SK-N-SH treated with all-trans-retinoic acid at 6 μM for 48 hours (cell line): ENCODE measurements around the gene C16orf54.

Experiments used
- ATAC-seq: fragments of 200-7000 bp; cut with Tn5 transposase; 3 replicates; pipeline ENCODE4 v1.9.1; 2020; ENCODE audit warnings: mild to moderate bottlenecking, moderate library complexity
- ARNTL ChIP-seq: fragments of 450-650 bp; formaldehyde crosslinking; IDR thresholded peaks from 2 replicates; pipeline ENCODE4 v1.5.0; 2020; ENCODE audit warnings: low read depth, mild to moderate bottlenecking, moderate library complexity, borderline replicate concordance
- BACH2 ChIP-seq: fragments of 250-450 bp; sonication (Bioruptor Pico); IDR thresholded peaks from 2 replicates; pipeline ENCODE4 v1.9.0; 2021; ENCODE audit warnings: mild to moderate bottlenecking, borderline replicate concordance
- CREB5 ChIP-seq: fragments of 250-450 bp; sonication (Bioruptor Pico); IDR thresholded peaks from 2 replicates; pipeline ENCODE4 v1.5.1; 2020; ENCODE audit warnings: low read depth, mild to moderate bottlenecking, moderate library complexity
- CSDC2 ChIP-seq: fragments of 250-450 bp; sonication (Bioruptor Pico); IDR thresholded peaks from 2 replicates; pipeline ENCODE4 v1.5.0; 2020; ENCODE audit warnings: mild to moderate bottlenecking, moderate library complexity
- CSRNP3 ChIP-seq: fragments of 250-450 bp; sonication (Bioruptor Pico); IDR thresholded peaks from 2 replicates; pipeline ENCODE4 v1.5.1; 2021; ENCODE audit warnings: mild to moderate bottlenecking, moderate library complexity
- ESRRG ChIP-seq: fragments of 250-450 bp; sonication (Bioruptor Pico); IDR thresholded peaks from 2 replicates; pipeline ENCODE4 v1.6.1; 2021; ENCODE audit warnings: mild to moderate bottlenecking
- GLIS3 ChIP-seq: fragments of 250-450 bp; sonication (Bioruptor Pico); IDR thresholded peaks from 2 replicates; pipeline ENCODE4 v1.5.0; 2020; ENCODE audit warnings: mild to moderate bottlenecking, moderate library complexity
- ISL1 ChIP-seq: fragments of 250-450 bp; sonication (Bioruptor Pico); IDR thresholded peaks from 2 replicates; pipeline ENCODE4 v2.1.2; 2022; ENCODE audit warnings: mild to moderate bottlenecking, moderate library complexity
- OSR1 ChIP-seq: fragments of 250-450 bp; sonication (Bioruptor Pico); IDR thresholded peaks from 2 replicates; pipeline ENCODE4 v1.8.0; 2022; ENCODE audit warnings: moderate library complexity, mild to moderate bottlenecking, inconsistent platforms
- PATZ1 ChIP-seq: fragments of 250-450 bp; sonication (Bioruptor Pico); IDR thresholded peaks from 2 replicates; pipeline ENCODE4 v1.8.0; 2020; ENCODE audit warnings: mild to moderate bottlenecking, moderate library complexity, borderline replicate concordance
- POU6F1 ChIP-seq: fragments of 250-450 bp; sonication (Bioruptor Pico); IDR thresholded peaks from 2 replicates; pipeline ENCODE4 v1.8.0; 2021; ENCODE audit warnings: low read depth, mild to moderate bottlenecking, moderate library complexity, borderline replicate concordance
- PPARA ChIP-seq: fragments of 250-450 bp; sonication (Bioruptor Pico); IDR thresholded peaks from 2 replicates; pipeline ENCODE4 v1.5.0; 2020; ENCODE audit warnings: mild to moderate bottlenecking, borderline replicate concordance
- RARB ChIP-seq: fragments of 250-450 bp; sonication (Bioruptor Pico); IDR thresholded peaks from 2 replicates; pipeline ENCODE4 v1.8.0; 2021; ENCODE audit warnings: mild to moderate bottlenecking, moderate library complexity
- SNAI2 ChIP-seq: fragments of 250-450 bp; sonication (Bioruptor Pico); IDR thresholded peaks from 2 replicates; pipeline ENCODE4 v1.5.0; 2020; ENCODE audit warnings: mild to moderate bottlenecking, moderate library complexity
- TCF4 ChIP-seq: fragments of 250-450 bp; sonication (Bioruptor Pico); IDR thresholded peaks from 2 replicates; pipeline ENCODE4 v1.8.0; 2021; ENCODE audit warnings: mild to moderate bottlenecking, moderate library complexity, borderline replicate concordance
- TOX ChIP-seq: fragments of 250-450 bp; sonication (Bioruptor Pico); IDR thresholded peaks from 2 replicates; pipeline ENCODE4 v1.8.0; 2021; ENCODE audit warnings: mild to moderate bottlenecking, moderate library complexity, borderline replicate concordance
- ZC3H10 ChIP-seq: fragments of 250-450 bp; sonication (Bioruptor Pico); IDR thresholded peaks from 2 replicates; pipeline ENCODE4 v1.5.1; 2021; ENCODE audit warnings: mild to moderate bottlenecking, moderate library complexity
- ZFP3 ChIP-seq: fragments of 250-450 bp; sonication (Bioruptor Pico); IDR thresholded peaks from 2 replicates; pipeline ENCODE4 v1.5.0; 2020; ENCODE audit warnings: mild to moderate bottlenecking, moderate library complexity
- ZFP30 ChIP-seq: fragments of 450-650 bp; formaldehyde crosslinking; IDR thresholded peaks from 2 replicates; pipeline ENCODE4 v1.5.0; 2022; ENCODE audit warnings: mild to moderate bottlenecking, moderate library complexity
- ZNF565 ChIP-seq: fragments of 450-650 bp; formaldehyde crosslinking; conservative IDR thresholded peaks from 2 replicates; pipeline ENCODE4 v1.5.0; 2020; ENCODE audit warnings: low read depth, mild to moderate bottlenecking, moderate library complexity
- ZNF70 ChIP-seq: fragments of 450-650 bp; formaldehyde crosslinking; IDR thresholded peaks from 2 replicates; pipeline ENCODE4 v1.5.0; 2020; ENCODE audit warnings: mild to moderate bottlenecking, moderate library complexity
- ZNF8 ChIP-seq: fragments of 450-650 bp; formaldehyde crosslinking; IDR thresholded peaks from 2 replicates; pipeline ENCODE4 v1.5.0; 2020; ENCODE audit warnings: mild to moderate bottlenecking, moderate library complexity

C16orf54 gene

GRCh38 chr16:29791845-29792807 lies 46.3 kb upstream of the C16orf54 start:
- ATAC-seq: no peak
- no peak for TF ChIP-seq SNAI2
- peak; percentile 97 for TF ChIP-seq ZFP3
- TF ChIP-seq GLIS3: no peak
- TF ChIP-seq ZNF70: no peak
- TF ChIP-seq ARNTL: no peak
- no peak for TF ChIP-seq RARB (CRISPR knock-in tag)
- TF ChIP-seq TCF4 (CRISPR knock-in tag): no peak
- TF ChIP-seq CSRNP3 (CRISPR knock-in tag): no peak

GRCh38 chr16:29790949-29791844 lies 45.4 kb upstream of the C16orf54 start:
- TF ChIP-seq OSR1 (CRISPR knock-in tag) (no peak), PATZ1 (CRISPR knock-in tag) (no peak), ZNF565 (CRISPR knock-in tag) (no peak), TCF4 (CRISPR knock-in tag) (no peak), POU6F1 (no peak), CSDC2 (no peak), SNAI2 (no peak), ESRRG (CRISPR knock-in tag) (no peak), PPARA (no peak), ISL1 (no peak), GLIS3 (no peak), ZNF8 (no peak), ZC3H10 (CRISPR knock-in tag) (no peak), TOX (CRISPR knock-in tag) (no peak), RARB (CRISPR knock-in tag) (no peak), ARNTL (no peak), ZFP30 (CRISPR knock-in tag) (no peak), CREB5 (CRISPR knock-in tag) (no peak), ZFP3 (no peak), BACH2 (CRISPR knock-in tag) (no peak)
- TF ChIP-seq, all 23 proteins: peak for 0
- peak; percentile 42 for ATAC-seq

- ATAC-seq: peak; percentile 99
These were observed 44.6 kb upstream of the C16orf54 start, which contains the start of gene KIF22 for GRCh38 chr16:29790183-29790948. TSS of gene KIF22 (plus strand) at chr16:29790751. CDS start at chr16:29790760, 9 bp downstream.

More at GRCh38 chr16:29790183-29790948, 44.6 kb upstream of the C16orf54 start, which contains the start of gene KIF22:
- no peak for TF ChIP-seq ZNF565 (CRISPR knock-in tag)
- TF ChIP-seq ISL1: no peak
- TF ChIP-seq SNAI2: no peak
- TF ChIP-seq ZNF70: no peak
- TF ChIP-seq ARNTL: no peak
- TF ChIP-seq BACH2 (CRISPR knock-in tag): no peak
- no peak for TF ChIP-seq TOX (CRISPR knock-in tag)
- TF ChIP-seq ESRRG (CRISPR knock-in tag): no peak
- no peak for TF ChIP-seq ZC3H10 (CRISPR knock-in tag)
- TF ChIP-seq GLIS3: no peak
- no peak for TF ChIP-seq ZFP3
